Astrocyte of the cerebellum (primary cell): ENCODE measurements around the gene MTHFD2L.

Source experiments
- DNase-seq: peaks from one replicate; pipeline ENCODE4 v3.0.0-alpha.2; 2011; ENCODE audit warnings: low read depth
- H3K4me3 ChIP-seq: 2 replicates; pipeline ENCODE4 v1.5.1; 2011; ENCODE audit warnings: mild to moderate bottlenecking, low read depth, low read length, moderate library complexity
- CTCF ChIP-seq: IDR thresholded peaks from 2 replicates; pipeline ENCODE4 v1.5.1; 2012; ENCODE audit warnings: low read length, low read depth, moderate library complexity, mild to moderate bottlenecking; ENCODE audit errors: missing control alignments
- in situ Hi-C: cut with HindIII; loops from 2 replicates; pipeline ENCODE4 v1.10.0; 2017; ENCODE audit warnings: low sequenced_read_pairs

The MTHFD2L gene

GRCh38 chr4:74287164-74287563 lies 129.2 kb downstream of the MTHFD2L start:
- TF ChIP-seq CTCF = no peak
- no peak overlapping the region for H3K4me3 ChIP-seq
- in situ Hi-C loops = no loop called here
- no peak for DNase-seq

- in situ Hi-C loops = no loop called here
- no peak for DNase-seq
- TF ChIP-seq CTCF = no peak
- H3K4me3 ChIP-seq = no peak overlapping the region
Measured at GRCh38 chr4:74287791-74288190, 129.9 kb downstream of the MTHFD2L start.

- TF ChIP-seq CTCF = no peak
- no peak overlapping the region for H3K4me3 ChIP-seq
- DNase-seq = no peak
- in situ Hi-C loops = no loop called here
Measured at GRCh38 chr4:74291471-74291870, 133.6 kb downstream of the MTHFD2L start.

GRCh38 chr4:74292111-74292870 lies 134.4 kb downstream of the MTHFD2L start:
- H3K4me3 ChIP-seq = no peak overlapping the region
- in situ Hi-C loops = no loop called here
- no peak for DNase-seq
- no peak for TF ChIP-seq CTCF

- in situ Hi-C loops = no loop called here
- TF ChIP-seq CTCF = no peak
- DNase-seq = no peak
- H3K4me3 ChIP-seq = no peak overlapping the region
Measured at GRCh38 chr4:74293558-74293957, 135.6 kb downstream of the MTHFD2L start.

- TF ChIP-seq CTCF = no peak
- in situ Hi-C loops = no loop called here
- no peak for DNase-seq
- no peak overlapping the region for H3K4me3 ChIP-seq
Measured at GRCh38 chr4:74294681-74295080, 136.8 kb downstream of the MTHFD2L start.
